GM10248 (cell line): Measurements from ENCODE around the gene REEP3.

Experiments used
- CTCF ChIA-PET: fragments of 300-600 bp; sonication (Branson Sonifier 250); formaldehyde crosslinking; extraction: SDS; loops from one replicate; lab custom pipeline; 2021; ENCODE audit warnings: antibody characterized with exemption; lab: Yijun Ruan, JAX
- POLR2A ChIA-PET: fragments of 350-650 bp; sonication (Branson Sonifier 250); formaldehyde crosslinking; extraction: SDS; loops from one replicate; lab custom pipeline; 2020; ENCODE audit warnings: antibody characterized with exemption; lab: Yijun Ruan, JAX
- DNase-seq: peaks from one replicate; pipeline ENCODE4 v3.0.0; 2012; ENCODE audit errors: extremely low spot score
- TF ChIP-seq, protein P1 (sequence below): IDR thresholded peaks from 2 replicates; pipeline ENCODE4 v1.5.1; 2012; ENCODE audit warnings: mild to moderate bottlenecking, low read depth; ENCODE audit errors: extremely low read depth, missing control alignments, control extremely low read depth

Gene REEP3

DNA sequence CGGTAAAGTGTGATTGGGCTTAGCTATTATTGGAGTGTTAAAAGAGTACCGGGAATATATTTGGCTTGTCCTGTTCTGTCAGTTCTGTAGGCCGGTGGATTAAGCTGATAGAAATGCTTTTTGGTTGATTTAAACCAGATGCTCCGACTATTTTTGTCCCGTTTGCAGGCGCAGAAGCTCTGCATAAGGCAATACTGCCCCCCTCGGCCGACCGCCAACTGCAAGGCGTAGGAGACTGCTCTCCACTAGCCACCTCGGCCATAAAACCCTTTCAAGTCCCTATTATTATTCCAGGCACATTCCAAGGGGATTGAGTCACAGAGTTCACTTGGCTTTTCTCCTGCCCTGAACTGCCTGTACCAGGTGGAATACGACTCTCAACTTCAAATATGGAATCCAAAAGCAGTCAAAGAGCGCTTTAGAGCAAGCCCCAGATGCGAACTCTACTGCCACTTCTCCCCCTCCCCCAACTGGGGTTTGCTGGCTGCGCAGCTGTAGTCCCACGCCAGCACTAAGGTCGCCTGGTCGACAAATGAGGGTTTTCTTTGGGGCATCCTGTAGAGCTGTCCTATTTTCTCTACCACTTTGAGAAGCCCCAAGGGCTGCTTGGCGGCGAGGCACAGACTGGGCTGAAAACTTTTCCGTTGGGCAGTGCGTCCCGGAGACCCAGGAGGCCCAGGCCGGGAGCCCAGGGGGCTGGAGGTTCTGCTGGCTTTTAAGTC lies 108.3 kb downstream of the REEP3 start:
- DNase-seq: peak; percentile 73
- ChIA-PET CTCF (interaction anchor here (0.7 to 8.6 kb wide), 60 partner anchors 8 to 1102 kb away, joined by 3 to 115 read pairs (median 4); no protein-coding TSS in a partner anchor), POLR2A (interaction anchor here (0.5 to 1.3 kb wide), 3 partner anchors 107 to 1101 kb away, joined by 3 to 4 read pairs (median 3); no protein-coding TSS in a partner anchor)
- TF ChIP-seq, protein P1, sequence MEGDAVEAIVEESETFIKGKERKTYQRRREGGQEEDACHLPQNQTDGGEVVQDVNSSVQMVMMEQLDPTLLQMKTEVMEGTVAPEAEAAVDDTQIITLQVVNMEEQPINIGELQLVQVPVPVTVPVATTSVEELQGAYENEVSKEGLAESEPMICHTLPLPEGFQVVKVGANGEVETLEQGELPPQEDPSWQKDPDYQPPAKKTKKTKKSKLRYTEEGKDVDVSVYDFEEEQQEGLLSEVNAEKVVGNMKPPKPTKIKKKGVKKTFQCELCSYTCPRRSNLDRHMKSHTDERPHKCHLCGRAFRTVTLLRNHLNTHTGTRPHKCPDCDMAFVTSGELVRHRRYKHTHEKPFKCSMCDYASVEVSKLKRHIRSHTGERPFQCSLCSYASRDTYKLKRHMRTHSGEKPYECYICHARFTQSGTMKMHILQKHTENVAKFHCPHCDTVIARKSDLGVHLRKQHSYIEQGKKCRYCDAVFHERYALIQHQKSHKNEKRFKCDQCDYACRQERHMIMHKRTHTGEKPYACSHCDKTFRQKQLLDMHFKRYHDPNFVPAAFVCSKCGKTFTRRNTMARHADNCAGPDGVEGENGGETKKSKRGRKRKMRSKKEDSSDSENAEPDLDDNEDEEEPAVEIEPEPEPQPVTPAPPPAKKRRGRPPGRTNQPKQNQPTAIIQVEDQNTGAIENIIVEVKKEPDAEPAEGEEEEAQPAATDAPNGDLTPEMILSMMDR: peak; percentile 87

DNA sequence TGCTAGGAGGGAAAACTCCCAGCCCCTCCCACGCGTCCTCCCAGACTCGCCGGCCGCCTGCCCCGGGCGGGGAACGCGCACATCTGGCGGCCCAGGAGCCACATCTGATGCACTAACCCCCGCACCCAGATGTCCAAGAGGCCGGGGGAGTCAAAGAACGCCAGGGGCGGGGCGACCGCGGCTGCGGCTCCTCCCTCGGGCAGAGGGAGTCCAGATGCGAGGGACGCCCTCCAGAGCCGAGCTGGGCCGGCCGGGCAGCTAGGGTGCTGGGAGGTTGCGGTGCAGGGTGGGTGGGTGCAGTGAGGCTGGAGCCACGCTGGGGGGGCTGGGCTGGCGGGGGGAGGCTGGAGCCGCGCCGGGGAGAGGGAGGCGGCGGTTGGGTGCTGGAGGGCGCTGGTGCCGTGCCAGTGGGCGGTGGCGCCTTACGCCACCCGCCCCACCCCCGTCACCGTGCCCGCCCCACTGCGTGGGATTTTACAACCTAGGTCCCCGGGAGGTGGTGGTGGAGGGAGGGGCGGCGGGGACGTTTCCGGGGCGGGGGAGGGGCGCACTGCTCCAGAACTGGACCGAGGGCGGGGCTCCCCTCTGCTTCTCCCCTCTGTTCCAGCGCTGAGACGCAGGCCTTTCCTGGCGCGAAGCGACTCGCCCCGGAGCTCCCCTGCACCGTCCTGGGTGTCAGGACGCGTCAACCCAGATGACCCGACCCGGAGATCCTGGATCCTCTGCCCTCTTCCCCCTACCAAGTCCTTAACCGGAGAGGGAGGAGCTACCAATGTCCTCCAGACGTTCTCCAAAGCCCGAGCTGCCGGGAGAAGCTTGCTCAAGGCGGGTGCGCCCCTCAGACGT lies 109.1 kb downstream of the REEP3 start:
- TF ChIP-seq, protein P1: no peak
- peak; percentile 89 for DNase-seq
- POLR2A ChIA-PET: interaction anchor here (0.5 to 1.9 kb wide), 6 partner anchors 9 to 121 kb away, joined by 3 to 5 read pairs (median 4); no protein-coding TSS in a partner anchor
- CTCF ChIA-PET: interaction anchor here (0.7 to 8.6 kb wide), 33 partner anchors 9 to 473 kb away, joined by 3 to 115 read pairs (median 5); no protein-coding TSS in a partner anchor

DNA sequence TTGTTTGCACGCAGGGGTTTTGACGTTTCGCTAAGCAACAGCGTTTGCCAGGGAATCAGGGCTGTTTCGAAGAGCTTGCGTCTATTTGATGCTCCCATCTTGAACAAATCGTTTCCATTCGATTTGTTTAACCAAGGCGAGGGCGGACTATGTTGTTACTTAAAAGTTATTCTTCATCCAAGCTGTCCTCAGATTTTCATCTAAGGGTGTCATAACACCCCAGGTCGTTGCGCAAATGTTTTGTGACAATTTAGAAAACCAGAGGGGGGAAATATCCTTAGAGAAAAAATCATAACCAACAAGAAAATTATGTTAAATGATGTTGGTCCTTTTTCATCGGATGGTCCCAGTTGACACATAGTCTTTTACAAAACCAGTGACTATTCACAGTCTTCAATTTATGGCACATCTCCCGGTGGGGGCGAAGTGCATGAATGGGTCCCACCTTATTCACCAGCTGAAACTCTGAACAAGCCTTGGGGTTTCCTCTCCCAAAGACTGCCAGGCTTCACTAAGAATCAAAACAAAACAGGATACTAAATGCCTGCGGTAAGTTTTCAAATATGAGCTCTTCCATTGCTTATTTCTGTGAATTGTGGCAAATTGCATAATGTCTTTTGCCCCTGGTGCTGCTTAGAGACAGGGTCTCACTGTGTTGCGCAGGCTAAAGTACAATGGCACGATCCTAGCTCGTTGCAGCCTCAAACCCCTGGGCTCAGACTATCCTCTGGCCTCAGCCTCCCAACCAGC lies 109.9 kb downstream of the REEP3 start:
- POLR2A ChIA-PET: interaction anchor here (1.0 to 1.9 kb wide), 4 partner anchors 10 to 122 kb away, joined by 4 to 5 read pairs (median 4); no protein-coding TSS in a partner anchor
- no peak for DNase-seq
- CTCF ChIA-PET: interaction anchor here (0.7 to 8.6 kb wide), 20 partner anchors 8 to 473 kb away, joined by 3 to 115 read pairs (median 4); partner anchors contain the start of gene JMJD1C
- TF ChIP-seq, protein P1: no peak

DNA sequence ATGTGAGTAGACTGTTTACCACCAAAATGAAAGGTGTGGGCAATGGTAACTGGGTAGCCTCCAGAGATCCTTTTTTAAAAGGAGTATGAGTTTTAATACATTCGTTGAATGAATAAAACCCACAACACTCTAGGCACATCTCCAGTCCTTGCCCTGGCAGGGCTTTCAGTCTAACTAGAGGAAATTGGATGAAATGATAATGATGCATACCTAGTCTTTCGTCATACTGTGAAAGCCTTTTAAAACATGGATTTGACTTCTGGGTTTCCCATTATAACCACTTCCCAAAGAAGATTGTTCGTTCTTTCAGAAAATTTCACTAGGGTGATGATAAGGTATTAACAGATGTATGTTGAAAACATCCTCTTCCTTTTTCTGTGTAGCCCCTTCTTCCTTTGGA lies 110.8 kb downstream of the REEP3 start:
- CTCF ChIA-PET: interaction anchor here (1.0 to 8.6 kb wide), 9 partner anchors 10 to 474 kb away, joined by 3 to 115 read pairs (median 7); no protein-coding TSS in a partner anchor
- DNase-seq: no peak
- POLR2A ChIA-PET: interaction anchor here (1.9 kb wide), 1 partner anchor 10 kb away, joined by 4 read pairs; no protein-coding TSS in a partner anchor
- TF ChIP-seq, protein P1: no peak

DNA sequence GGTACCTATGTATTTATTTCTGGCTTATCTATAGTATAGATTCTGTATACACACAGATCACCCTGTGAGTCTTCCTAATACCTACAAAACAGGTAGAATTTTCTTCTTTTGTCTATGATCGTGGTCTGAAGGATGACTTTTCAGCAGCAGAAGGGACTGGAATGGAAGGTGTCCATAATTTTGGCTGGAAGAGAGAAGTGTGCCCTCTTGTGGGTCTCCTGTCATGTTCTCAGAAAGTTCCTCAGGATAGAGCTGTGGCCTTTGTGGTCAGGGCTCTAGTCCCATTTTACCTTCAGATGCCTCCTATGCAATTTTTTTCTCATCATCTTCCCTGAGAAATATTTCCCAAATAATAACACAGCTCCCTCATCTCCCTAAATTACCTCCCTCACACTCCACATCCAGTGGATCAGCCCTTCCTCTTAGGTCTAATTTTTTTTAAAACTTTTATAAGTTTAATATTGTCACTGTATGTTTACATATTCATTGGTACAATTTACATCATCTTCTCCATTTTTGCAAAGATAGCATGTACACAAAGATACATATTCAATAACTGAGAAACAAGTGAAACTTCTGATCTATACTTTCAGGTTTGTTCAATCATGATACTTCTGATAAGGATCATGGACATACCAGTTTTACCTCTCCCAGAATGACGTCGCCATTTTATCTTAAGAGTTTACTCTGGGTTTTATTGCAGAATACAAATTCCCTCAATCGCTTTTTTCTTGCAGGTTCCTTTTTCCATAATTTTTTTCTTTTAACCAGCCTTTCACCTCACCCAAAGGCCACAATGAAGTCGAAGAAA lies 112.7 kb downstream of the REEP3 start:
- ChIA-PET CTCF (interaction anchor here (1.0 to 8.6 kb wide), 4 partner anchors 11 to 467 kb away, joined by 3 to 115 read pairs (median 10); no protein-coding TSS in a partner anchor), POLR2A (no interaction called here)
- TF ChIP-seq, protein P1: peak; percentile 38
- no peak for DNase-seq
